ENCODE measurements around the gene STAMBPL1.
"Not testable (repeated sequence)": the region's sequence is repeated elsewhere in the genome, so short reads cannot be mapped to it uniquely, and the experiment has no call there.

The STAMBPL1 gene

DNA sequence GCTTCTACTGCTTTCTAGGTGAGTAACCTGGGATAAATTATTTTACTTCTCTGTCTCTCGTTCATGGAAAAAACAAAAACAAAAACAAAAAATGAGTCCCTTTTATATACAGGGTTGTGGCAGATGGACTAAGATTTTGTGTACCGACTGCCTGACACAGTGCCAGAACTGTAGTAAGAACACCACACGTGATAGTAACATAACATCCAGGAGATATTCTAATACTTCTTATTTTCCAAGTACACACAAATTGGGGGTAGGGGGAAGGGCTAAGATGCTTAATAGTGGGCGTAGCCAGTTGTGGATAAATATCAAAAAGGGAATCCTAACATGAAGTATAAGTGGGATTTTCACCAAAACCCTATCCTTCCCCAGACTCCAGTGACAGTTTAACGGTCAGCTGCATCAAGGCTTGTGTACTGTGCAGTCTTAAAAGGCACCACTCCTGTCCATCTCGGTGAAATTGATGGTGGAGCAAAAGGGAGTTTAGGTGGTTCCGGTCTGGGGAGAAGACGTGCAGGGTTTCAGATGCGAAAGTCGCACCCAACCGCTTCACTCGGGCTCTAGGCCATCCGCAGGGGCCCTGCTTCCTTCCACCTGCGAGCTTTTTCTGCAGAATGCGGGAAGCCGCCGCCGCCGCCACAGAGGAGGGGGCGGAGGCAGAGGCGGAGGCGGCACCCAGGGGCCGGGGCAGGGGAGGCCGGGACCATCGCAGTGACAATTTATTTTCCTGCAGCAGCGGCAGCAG, at the start of gene STAMBPL1:
TSS of gene STAMBPL1 (plus strand) at position 712 of the 748 bp plus-strand sequence. CDS start 21,464 bp downstream, outside the sequence.
- DNase-seq (ENCODE audit: low spot score) = peak; percentile 85

GRCh38 chr10:88830643-88831268, 49.3 kb upstream of the STAMBPL1 start:
- DNase-seq (ENCODE audit: low spot score) = no peak

GRCh38 chr10:88831709-88832108, 48.3 kb upstream of the STAMBPL1 start:
- DNase-seq (ENCODE audit: low spot score) = no peak

DNA sequence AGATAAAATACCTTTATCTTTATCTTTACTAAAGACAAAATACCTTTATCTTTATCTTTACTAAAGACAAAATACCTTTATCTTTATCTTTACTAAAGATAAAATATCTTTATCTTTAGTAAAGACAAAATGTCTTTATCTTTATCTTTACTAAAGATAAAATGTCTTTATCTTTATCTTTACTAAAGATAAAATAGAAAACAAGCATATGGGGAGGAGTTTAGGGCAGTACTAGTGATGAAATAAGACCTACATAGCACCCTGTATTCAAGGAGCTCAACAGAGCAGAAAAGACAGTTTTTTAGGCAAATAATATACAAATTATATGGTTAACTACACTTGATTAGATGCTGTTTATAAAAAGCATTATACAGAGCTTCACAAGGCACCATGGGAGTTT, 47.7 kb upstream of the STAMBPL1 start:
- peak; percentile 21 for DNase-seq (ENCODE audit: low spot score)

- no peak for DNase-seq (ENCODE audit: low spot score)
Measured at GRCh38 chr10:88833156-88833555, 46.9 kb upstream of the STAMBPL1 start.

DNA sequence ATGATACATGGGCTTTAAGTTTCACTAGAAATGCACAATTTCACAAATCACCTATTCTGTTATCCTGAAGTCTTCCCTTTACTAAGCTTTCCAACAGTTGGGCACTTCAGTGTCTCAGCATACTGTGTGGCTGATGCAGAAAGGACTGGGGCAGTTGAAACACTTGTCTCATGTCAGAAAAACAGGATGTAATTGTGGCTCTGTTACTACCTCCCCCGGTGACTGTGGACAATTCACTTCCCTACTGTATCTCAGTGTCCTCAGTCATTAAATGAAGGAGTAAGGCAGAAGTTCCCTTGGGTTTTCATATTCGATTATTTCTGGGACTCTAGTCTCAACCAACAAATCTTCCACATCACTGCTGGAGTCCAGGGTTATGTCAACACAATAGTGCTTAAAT, 46.3 kb upstream of the STAMBPL1 start:
- no peak for DNase-seq (ENCODE audit: low spot score)

GRCh38 chr10:88835096-88835909, 44.7 kb upstream of the STAMBPL1 start:
- DNase-seq (ENCODE audit: low spot score) = peak; percentile 93

DNA sequence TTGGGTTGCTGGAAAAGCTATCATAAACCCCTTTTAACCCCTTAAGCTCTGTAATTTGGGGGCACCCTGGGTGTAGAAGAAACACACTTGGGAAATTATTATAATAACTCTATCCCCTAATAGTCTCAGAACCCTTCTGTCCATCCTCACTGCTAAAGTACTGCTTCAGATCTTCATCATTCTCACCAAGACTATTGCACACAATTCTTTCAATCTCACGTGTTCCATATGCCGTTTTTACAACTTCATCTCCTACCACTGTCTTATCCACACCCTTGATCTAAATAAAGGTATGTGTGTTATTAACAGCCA, 44.2 kb upstream of the STAMBPL1 start:
- DNase-seq (ENCODE audit: low spot score) = no peak

GRCh38 chr10:88837632-88838031, 42.4 kb upstream of the STAMBPL1 start:
- DNase-seq (ENCODE audit: low spot score) = not testable (repeated sequence)

DNA sequence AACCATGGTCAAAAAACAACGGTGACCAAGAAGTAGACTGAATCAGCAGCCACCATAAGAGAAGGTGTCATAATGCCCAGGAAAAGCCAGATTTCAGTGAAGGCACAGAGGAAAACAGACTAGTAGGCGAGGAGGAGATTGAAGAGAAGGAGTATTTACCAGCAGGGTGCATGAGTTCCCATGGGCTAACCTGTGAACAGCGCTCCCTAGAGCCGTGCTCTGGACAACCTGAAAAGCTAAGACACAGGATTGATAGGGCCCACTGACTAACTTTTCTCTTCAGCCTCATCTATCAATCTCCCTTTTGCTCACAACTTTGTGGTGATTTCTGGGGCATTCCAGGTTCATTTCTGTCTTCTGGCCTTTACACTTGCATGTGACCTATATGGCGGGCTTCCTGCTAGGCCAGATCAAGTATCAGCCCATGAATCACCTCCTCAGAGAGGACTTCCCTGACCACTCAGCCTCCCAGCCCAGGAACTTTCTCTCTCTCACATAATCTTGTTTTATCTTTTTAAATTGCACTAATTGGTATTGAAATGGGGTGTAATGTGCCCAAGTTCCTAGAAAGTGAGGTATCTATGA, 41.2 kb upstream of the STAMBPL1 start:
- no peak for DNase-seq (ENCODE audit: low spot score)

DNA sequence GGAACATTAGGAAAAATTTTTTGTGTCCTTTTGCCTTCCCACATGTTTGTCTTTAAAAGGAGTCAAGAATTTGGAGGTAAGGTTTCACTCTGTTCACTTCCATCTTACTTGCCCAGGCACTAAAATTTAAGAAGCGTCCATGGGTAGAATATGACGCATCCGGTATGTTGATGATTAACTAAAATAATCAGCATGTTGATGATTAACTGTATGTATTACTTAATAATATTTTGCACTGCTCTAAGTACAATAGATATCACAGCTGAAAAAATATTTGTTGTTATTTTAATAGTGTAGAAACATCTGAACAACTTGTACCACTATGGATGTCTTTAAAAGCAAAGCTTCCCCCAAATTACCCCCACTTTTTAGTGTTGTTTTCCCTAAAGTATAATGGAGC, 39.9 kb upstream of the STAMBPL1 start:
- no peak for DNase-seq (ENCODE audit: low spot score)

DNA sequence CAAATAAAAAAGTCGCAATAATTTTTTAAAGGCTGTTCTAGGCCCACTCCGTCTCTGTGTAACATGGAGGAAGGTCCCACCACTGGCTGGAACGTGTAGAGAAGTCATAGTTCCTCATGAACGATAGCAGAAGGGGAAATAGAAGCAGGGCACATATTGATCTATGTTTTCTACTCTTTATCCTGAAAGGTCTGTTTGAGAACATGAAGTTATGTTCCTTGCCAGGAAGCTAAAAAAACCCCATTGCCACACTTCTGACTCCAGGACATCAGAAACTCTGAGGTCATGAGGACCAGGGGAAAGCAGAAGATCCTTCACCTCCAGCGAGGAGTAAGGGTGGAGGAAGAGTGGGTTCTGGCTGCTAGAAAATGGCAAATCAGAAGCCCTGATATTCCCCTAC, 39.2 kb upstream of the STAMBPL1 start:
- DNase-seq (ENCODE audit: low spot score) = no peak

DNA sequence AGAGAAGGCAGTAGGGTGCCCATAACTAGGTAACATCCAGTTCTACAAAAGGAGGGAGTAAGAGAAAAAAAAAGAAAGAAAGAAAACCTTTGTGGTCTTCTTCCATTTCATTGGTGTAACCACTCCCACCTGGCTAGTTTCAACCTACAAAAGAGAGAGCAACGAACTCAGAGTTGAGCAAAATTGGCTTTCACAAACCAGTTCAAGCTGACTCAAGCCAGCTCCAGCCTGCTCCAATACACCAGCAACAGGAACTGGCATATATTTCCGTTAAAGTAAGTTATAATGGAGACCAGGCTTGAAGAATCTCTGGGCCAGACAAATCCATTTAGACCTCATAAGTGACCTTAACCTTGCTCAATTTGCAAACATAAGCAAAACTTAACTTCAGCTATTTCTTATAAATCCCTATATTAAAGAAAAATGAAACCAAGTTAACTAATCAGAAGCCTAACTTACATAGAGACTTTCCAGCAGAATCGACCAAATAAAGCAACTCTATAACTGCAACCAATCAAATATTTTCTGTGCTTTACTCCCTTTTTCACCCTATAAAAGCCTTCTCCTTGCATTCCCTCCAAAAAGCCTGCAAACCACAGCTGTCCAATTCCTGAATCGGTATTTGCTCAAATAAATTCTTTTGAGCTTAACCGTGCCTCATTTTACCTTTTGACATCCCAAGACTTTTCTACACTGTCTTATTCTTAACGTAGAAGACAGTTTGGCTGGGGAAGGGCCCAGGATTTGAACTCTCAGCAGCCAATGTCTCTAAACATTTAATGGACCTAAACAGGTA, 38.5 kb upstream of the STAMBPL1 start:
- DNase-seq (ENCODE audit: low spot score) = no peak

- no peak for DNase-seq (ENCODE audit: low spot score)
Measured at GRCh38 chr10:88843171-88843570, 36.9 kb upstream of the STAMBPL1 start.

GRCh38 chr10:88848499-88848898, 31.5 kb upstream of the STAMBPL1 start:
- no peak for DNase-seq (ENCODE audit: low spot score)

- no peak for DNase-seq (ENCODE audit: low spot score)
Measured at GRCh38 chr10:88849234-88849633, 30.8 kb upstream of the STAMBPL1 start.

GRCh38 chr10:88850712-88851111, 29.3 kb upstream of the STAMBPL1 start:
- no peak for DNase-seq (ENCODE audit: low spot score)

GRCh38 chr10:88851706-88852105, 28.3 kb upstream of the STAMBPL1 start, which contains the start of gene ANKRD22:
Gene ANKRD22, minus strand, starts transcription at chr10:88851844. Its CDS starts 237 bp downstream, at chr10:88851607.
- DNase-seq (ENCODE audit: low spot score) = no peak

- DNase-seq (ENCODE audit: low spot score) = no peak
Measured at GRCh38 chr10:88852327-88852726, 27.7 kb upstream of the STAMBPL1 start.

DNA sequence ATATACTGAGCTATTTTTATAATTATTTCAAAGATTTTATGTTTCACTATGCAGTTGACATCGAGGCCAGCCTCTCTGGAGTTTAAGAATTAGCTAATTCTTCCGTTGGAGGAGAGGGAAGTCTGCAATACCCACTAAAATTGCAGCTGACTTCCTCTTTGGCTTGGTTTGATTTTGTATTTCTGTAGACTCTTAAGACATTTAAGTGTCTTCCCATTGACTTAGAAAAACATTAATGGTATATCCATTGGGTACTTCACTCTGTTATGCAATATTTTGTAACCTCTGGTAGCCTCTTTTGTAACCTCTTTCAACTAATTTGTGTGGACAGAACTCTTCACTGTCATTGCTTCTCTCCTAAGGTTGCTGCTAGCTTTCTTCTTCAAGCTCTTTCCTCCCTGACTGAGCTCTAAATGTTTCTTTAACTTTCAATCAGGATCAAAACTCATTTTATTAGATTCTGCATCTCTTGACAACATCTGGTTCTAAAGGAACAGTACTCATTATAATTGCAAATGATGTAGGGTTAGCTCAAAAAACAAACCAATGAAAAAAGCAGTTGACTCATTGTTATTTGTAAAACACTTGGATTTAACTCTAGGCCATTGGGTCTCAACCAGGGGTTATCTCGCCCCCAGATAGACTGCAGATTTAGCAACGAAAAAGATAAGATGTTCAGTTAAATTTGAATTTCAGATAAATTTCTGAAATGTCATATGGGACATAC, 26.7 kb upstream of the STAMBPL1 start:
- DNase-seq (ENCODE audit: low spot score) = no peak

- no peak for DNase-seq (ENCODE audit: low spot score)
Measured at GRCh38 chr10:88854684-88855083, 25.4 kb upstream of the STAMBPL1 start.

Data from NAMALWA (cell line).